ENCODE results near the gene IRS2.

Gene IRS2

DNA sequence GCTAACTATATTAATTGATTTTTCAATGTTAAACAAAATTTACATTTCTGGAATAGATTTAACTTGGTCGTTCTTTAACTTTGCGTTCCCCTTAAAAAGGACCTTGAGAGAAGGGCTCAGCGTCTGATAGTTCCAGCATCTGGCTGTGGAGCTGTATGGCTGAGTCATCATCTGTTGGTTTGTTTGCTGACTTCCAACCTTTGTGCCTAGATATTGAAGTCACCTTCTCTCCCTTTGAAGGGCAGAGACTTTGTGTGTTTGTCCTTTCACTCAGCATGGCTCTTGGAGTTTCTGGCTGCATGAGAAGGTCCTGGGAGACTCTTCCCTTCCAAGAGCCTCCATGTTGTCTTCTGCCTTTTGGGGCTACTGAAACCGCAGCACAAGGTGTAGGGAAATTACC lies 16.6 kb upstream of the IRS2 start:
- Histone ChIP-seq H3K36me3 (ENCODE audit: insufficient read depth, low read depth, low read length) (no peaks in the 10 kb centered on the region), H3K4me1 (ENCODE audit: insufficient read depth, low read length) (no peaks in the 10 kb centered on the region), H3K9ac (ENCODE audit: low read depth, low read length) (no peak overlapping the region), H3K27ac (ENCODE audit: low read length) (no peak overlapping the region), H3K27me3 (ENCODE audit: insufficient read depth, low read length) (no peaks in the 10 kb centered on the region), H3K4me3 (ENCODE audit: low read length) (no peak overlapping the region), H3K9me3 (ENCODE audit: insufficient read depth, low read depth, low read length) (no peaks in the 10 kb centered on the region)

- Histone ChIP-seq H3K4me1 (ENCODE audit: insufficient read depth, low read length) (peaks cover 4% of the 10 kb centered on the region; the same call in 1 of the 2 replicates), H3K9ac (ENCODE audit: low read depth, low read length) (no peak overlapping the region), H3K4me3 (ENCODE audit: low read length) (no peak overlapping the region), H3K9me3 (ENCODE audit: insufficient read depth, low read depth, low read length) (no peaks in the 10 kb centered on the region), H3K27me3 (ENCODE audit: insufficient read depth, low read length) (no peaks in the 10 kb centered on the region), H3K36me3 (ENCODE audit: insufficient read depth, low read depth, low read length) (no peaks in the 10 kb centered on the region), H3K27ac (ENCODE audit: low read length) (no peak overlapping the region)
Observed at GRCh38 chr13:109795011-109795410, 8.6 kb upstream of the IRS2 start.

GRCh38 chr13:109794095-109794494 lies 7.7 kb upstream of the IRS2 start:
- Histone ChIP-seq H3K4me3 (ENCODE audit: low read length) (no peak overlapping the region), H3K4me1 (ENCODE audit: insufficient read depth, low read length) (peaks cover 4% of the 10 kb centered on the region; the same call in 1 of the 2 replicates), H3K36me3 (ENCODE audit: insufficient read depth, low read depth, low read length) (no peaks in the 10 kb centered on the region), H3K27ac (ENCODE audit: low read length) (no peak overlapping the region), H3K27me3 (ENCODE audit: insufficient read depth, low read length) (peaks cover 3% of the 10 kb centered on the region; the same call in 1 of the 2 replicates), H3K9me3 (ENCODE audit: insufficient read depth, low read depth, low read length) (no peaks in the 10 kb centered on the region), H3K9ac (ENCODE audit: low read depth, low read length) (no peak overlapping the region)

DNA sequence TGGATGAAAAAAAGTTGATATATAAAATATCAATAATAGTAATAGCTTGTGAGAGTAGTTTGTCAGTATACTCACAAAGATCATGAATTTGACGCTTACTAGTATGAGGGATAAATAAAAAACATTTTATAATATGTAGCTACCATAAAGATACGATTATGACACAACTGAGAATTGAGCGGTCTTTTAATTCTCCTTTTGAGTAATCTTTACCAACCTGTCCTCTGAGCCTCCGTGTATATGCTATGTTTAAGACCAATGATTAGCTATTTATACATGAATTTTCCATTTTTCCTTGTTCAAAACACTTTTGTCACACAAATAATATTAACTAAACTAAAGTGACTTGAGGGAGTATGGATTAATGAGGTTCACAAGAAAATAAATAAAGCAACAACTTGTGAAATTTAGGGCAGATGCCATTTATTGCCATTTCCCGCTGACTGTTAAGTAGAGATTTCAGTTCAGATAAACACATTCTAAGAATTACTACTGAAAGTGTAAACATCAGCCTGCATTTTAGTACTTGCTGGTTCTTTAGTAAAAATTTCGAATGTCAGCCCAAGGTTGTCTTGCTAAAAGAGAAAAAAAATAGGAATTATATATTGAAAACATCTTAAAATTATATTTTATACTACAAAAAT lies 6.2 kb upstream of the IRS2 start:
- H3K4me1 ChIP-seq (ENCODE audit: insufficient read depth, low read length): peaks cover 4% of the 10 kb centered on the region; the same call in 1 of the 2 replicates
- peaks cover 13% of the 10 kb centered on the region; the same call in 1 of the 2 replicates for H3K27me3 ChIP-seq (ENCODE audit: insufficient read depth, low read length)
- H3K9ac ChIP-seq (ENCODE audit: low read depth, low read length): no peak overlapping the region
- no peak overlapping the region for H3K27ac ChIP-seq (ENCODE audit: low read length)
- no peaks in the 10 kb centered on the region for H3K36me3 ChIP-seq (ENCODE audit: insufficient read depth, low read depth, low read length)
- H3K4me3 ChIP-seq (ENCODE audit: low read length): no peak overlapping the region
- no peaks in the 10 kb centered on the region for H3K9me3 ChIP-seq (ENCODE audit: insufficient read depth, low read depth, low read length)

DNA sequence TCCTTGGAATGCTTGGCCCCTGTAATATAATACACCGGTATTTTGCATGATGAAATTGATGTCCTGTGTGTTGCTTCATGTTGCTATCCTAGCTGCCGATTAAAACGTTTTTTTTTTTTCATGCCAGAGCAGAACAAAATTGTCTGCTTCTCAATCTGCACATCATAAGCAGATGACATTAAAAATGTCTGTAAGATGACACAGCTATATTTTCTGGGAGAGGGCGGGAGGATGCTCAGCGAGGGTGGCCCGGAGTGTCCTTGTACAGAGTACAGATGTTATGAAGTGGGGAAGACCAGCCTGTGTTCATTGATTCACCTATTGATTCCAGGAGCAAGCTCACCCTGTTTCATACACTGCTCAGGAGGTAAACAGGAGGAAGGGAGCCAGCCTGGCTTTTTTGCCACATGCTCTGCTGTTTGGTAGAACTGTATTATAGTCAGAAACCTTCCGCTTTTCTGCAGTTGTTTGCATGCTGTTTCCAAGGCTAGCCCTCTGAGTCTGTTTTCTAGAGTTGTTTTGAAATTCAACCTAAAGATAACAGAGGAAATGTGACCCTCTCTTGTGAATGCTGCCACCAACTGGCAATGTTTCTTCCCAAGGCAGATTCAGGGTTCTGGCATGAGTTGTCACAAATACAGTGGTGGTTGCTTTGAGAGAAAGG lies 4.7 kb upstream of the IRS2 start:
- no peak overlapping the region for H3K4me3 ChIP-seq (ENCODE audit: low read length)
- no peak overlapping the region for H3K27ac ChIP-seq (ENCODE audit: low read length)
- no peak overlapping the region for H3K9ac ChIP-seq (ENCODE audit: low read depth, low read length)
- H3K4me1 ChIP-seq (ENCODE audit: insufficient read depth, low read length): peaks cover 4% of the 10 kb centered on the region; the same call in 1 of the 2 replicates
- H3K27me3 ChIP-seq (ENCODE audit: insufficient read depth, low read length): peaks cover 13% of the 10 kb centered on the region; the same call in 1 of the 2 replicates
- H3K36me3 ChIP-seq (ENCODE audit: insufficient read depth, low read depth, low read length): no peaks in the 10 kb centered on the region
- no peaks in the 10 kb centered on the region for H3K9me3 ChIP-seq (ENCODE audit: insufficient read depth, low read depth, low read length)

- H3K27ac ChIP-seq (ENCODE audit: low read length): no peak overlapping the region
- no peaks in the 10 kb centered on the region for H3K36me3 ChIP-seq (ENCODE audit: insufficient read depth, low read depth, low read length)
- H3K4me1 ChIP-seq (ENCODE audit: insufficient read depth, low read length): peaks cover 4% of the 10 kb centered on the region; the same call in 1 of the 2 replicates
- H3K27me3 ChIP-seq (ENCODE audit: insufficient read depth, low read length): peaks cover 13% of the 10 kb centered on the region; the same call in 1 of the 2 replicates
- no peak overlapping the region for H3K9ac ChIP-seq (ENCODE audit: low read depth, low read length)
- no peak overlapping the region for H3K4me3 ChIP-seq (ENCODE audit: low read length)
- H3K9me3 ChIP-seq (ENCODE audit: insufficient read depth, low read depth, low read length): no peaks in the 10 kb centered on the region
Observed at GRCh38 chr13:109790086-109790485, 3.7 kb upstream of the IRS2 start.

DNA sequence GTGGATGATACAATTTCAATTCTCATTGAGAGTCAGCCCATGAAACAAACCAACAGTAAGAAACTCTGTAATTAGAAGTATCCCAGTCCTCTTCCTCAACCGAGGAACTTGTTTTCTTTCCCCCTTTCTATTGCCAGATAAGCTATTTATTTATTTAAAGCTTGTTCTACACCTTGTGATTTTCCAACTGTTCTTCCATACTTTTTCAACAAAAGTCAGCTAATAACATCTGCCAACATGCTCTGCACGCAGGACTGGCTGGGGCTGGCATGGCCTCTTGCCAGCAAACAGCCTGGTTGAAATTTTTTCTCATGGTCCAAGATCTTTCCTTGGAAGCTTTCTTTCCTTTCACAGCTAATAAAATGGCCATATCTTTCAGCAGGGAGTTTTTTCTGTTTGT lies 2.9 kb upstream of the IRS2 start:
- H3K36me3 ChIP-seq (ENCODE audit: insufficient read depth, low read depth, low read length): no peaks in the 10 kb centered on the region
- H3K27ac ChIP-seq (ENCODE audit: low read length): no peak overlapping the region
- H3K9me3 ChIP-seq (ENCODE audit: insufficient read depth, low read depth, low read length): no peaks in the 10 kb centered on the region
- no peak overlapping the region for H3K9ac ChIP-seq (ENCODE audit: low read depth, low read length)
- H3K4me1 ChIP-seq (ENCODE audit: insufficient read depth, low read length): peaks cover 4% of the 10 kb centered on the region; the same call in 1 of the 2 replicates
- peaks cover 13% of the 10 kb centered on the region; the same call in 1 of the 2 replicates for H3K27me3 ChIP-seq (ENCODE audit: insufficient read depth, low read length)
- H3K4me3 ChIP-seq (ENCODE audit: low read length): no peak overlapping the region

DNA sequence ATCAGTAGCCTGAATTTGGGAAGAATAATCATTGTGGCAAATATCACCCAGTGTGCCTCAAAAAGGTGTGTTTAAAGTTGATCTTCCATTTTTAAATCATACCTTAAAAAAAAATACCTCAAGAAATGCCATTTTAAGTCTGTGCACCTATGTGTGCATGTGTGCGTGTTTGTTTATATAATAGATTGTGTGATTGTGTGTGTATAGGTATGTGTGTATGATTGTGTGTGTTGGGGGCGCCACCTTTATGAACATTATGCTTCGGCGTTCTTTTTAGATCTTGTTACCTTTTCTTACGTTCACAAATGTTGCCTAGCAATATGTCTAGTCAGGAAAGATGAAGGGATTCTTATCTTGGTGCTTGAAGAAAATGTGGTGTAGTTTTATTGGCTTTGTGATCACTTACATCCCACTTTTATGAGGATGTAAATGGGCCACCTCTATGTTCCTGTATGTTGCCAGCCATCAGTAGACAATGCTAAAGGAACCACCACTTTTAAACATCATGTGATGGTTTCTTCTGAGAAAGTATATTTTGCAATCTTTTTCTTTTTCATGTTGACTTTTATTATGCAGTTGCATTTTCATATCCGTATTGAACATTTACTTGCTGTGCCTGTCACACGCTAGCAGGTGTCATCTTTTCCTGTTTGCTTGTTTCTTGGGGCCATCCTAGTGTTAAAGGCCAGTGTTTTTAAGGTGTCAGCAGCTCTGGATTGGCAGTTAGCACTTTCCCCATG lies 2.2 kb upstream of the IRS2 start:
- peak overlapping the region; percentile 82 for H3K4me3 ChIP-seq (ENCODE audit: low read length)

DNA sequence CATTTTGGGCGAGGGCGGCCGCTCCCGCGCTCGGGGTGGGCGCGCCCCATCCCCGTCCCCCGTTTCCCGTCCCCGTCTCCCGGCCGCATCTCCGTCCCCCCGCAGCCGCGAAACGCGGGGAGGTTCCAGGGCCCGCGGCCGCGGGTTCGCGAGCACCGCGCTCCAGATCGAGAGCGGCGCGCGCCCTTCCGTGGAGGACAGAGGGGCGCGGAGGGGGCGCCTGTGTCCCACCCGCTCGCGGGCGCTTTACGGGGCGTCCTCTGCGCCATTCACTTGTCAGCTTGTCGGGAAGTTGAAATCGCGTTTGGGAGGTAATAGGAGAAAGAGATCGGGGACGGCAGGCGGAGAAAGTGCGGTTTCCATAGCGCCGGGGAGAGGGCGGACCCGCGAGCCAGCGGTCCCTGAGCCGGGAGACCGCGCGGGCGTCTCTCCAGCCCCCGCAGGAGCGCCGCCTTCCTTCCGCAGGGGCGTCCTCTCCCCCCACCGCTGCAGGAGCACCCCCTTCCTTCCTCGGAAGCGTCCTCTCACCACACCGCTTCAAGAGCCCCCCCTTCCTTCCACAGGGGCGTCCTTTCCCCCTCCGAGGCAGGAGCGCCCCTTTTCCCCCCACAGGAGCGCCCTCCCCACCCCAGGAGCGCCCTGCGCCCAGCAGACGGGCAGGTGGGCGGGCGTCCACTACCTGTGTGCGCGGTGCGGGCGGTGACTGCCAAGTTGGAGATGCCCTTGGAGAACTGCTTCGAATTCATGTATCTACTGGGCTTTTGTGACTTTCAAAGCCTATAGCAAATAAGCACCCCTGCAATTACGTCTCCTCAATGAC lies 962 bp upstream of the IRS2 start:
- Histone ChIP-seq H3K9ac (ENCODE audit: low read depth, low read length) (peak overlapping the region; percentile 78; the same call in 1 of the 2 replicates), H3K4me3 (ENCODE audit: low read length) (peak overlapping the region; percentile 82)

More for the DNA sequence above, 2.2 kb upstream of the IRS2 start:
- peaks cover 4% of the 10 kb centered on the region; the same call in 1 of the 2 replicates for H3K4me1 ChIP-seq (ENCODE audit: insufficient read depth, low read length)
- peaks cover 13% of the 10 kb centered on the region; the same call in 1 of the 2 replicates for H3K27me3 ChIP-seq (ENCODE audit: insufficient read depth, low read length)
- no peak overlapping the region for H3K9ac ChIP-seq (ENCODE audit: low read depth, low read length)
- no peaks in the 10 kb centered on the region for H3K36me3 ChIP-seq (ENCODE audit: insufficient read depth, low read depth, low read length)
- H3K9me3 ChIP-seq (ENCODE audit: insufficient read depth, low read depth, low read length): no peaks in the 10 kb centered on the region
- H3K27ac ChIP-seq (ENCODE audit: low read length): no peak overlapping the region

DNA sequence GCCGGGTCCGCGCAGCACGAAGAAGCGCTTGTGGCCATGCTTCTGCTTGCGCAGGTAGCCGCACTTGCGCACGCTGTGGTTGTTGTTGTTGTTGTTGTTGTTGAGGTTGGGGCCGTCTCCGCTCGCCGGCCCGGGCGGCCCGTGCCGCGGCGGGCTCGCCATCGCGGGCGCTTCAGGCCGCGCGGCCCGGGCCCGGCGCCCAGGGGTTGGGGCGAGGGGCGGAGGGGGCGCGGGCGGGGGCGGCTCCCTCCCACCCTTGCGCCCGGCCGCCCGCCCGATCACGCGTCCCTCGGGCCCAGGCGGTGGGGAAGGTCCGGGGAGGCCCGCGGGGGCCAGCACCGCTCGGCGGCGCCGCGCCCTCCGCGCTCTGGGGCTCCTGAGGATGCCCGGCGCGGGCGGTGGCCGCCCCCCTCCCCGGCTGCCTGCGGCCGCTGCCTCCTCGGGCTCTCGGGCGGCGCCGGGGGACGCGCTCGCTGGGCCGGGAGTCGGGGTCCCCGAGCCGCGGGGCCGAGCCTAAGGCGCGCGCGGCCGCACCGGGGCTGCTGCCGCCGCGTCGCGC lies 412 bp downstream of the IRS2 start:
- Histone ChIP-seq H3K4me1 (ENCODE audit: insufficient read depth, low read length) (peaks cover 9% of the 10 kb centered on the region; the same call in 1 of the 2 replicates), H3K4me3 (ENCODE audit: low read length) (peak overlapping the region; percentile 74)

More for the DNA sequence above, 962 bp upstream of the IRS2 start:
- peaks cover 4% of the 10 kb centered on the region; the same call in 1 of the 2 replicates for H3K4me1 ChIP-seq (ENCODE audit: insufficient read depth, low read length)
- H3K9me3 ChIP-seq (ENCODE audit: insufficient read depth, low read depth, low read length): no peaks in the 10 kb centered on the region
- H3K27me3 ChIP-seq (ENCODE audit: insufficient read depth, low read length): peaks cover 13% of the 10 kb centered on the region; the same call in 1 of the 2 replicates
- no peaks in the 10 kb centered on the region for H3K36me3 ChIP-seq (ENCODE audit: insufficient read depth, low read depth, low read length)
- peak overlapping the region; percentile 56 for H3K27ac ChIP-seq (ENCODE audit: low read length)

More for the DNA sequence above, 412 bp downstream of the IRS2 start:
- Histone ChIP-seq H3K27me3 (ENCODE audit: insufficient read depth, low read length) (peaks cover 13% of the 10 kb centered on the region; the same call in 1 of the 2 replicates), H3K36me3 (ENCODE audit: insufficient read depth, low read depth, low read length) (peaks cover 10% of the 10 kb centered on the region), H3K9me3 (ENCODE audit: insufficient read depth, low read depth, low read length) (no peaks in the 10 kb centered on the region), H3K27ac (ENCODE audit: low read length) (no peak overlapping the region), H3K9ac (ENCODE audit: low read depth, low read length) (peak overlapping the region; percentile 48; the same call in 1 of the 2 replicates)

All from iPS-20b (cell line).